ENCODE measurements around the gene FCHSD2.

DNA sequence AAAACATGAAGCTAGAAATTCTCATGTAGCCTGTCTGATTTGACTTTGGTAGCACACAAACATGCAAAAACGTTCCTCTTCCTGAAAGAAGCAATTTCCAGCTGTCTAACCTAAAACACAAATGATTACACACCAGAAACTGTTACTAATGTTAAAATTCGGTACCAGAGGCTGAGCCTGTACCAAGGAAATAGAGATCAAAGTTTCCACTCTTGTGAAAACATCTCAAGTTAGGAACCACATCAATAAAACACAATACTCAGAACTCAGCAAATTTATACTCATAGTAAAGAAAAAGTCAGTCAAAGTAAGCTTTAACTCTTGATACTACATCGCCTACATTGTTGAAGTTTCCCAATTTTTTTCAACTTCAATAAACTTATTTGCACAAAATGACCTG is 107.8 kb downstream of the FCHSD2 start:
- TF ChIP-seq POLR2A (IDR thresholded peaks at IDR 0.05) (no peak), EP300 (IDR thresholded peaks at IDR 0.05) (no peak)
- TF ChIP-seq, protein P1, sequence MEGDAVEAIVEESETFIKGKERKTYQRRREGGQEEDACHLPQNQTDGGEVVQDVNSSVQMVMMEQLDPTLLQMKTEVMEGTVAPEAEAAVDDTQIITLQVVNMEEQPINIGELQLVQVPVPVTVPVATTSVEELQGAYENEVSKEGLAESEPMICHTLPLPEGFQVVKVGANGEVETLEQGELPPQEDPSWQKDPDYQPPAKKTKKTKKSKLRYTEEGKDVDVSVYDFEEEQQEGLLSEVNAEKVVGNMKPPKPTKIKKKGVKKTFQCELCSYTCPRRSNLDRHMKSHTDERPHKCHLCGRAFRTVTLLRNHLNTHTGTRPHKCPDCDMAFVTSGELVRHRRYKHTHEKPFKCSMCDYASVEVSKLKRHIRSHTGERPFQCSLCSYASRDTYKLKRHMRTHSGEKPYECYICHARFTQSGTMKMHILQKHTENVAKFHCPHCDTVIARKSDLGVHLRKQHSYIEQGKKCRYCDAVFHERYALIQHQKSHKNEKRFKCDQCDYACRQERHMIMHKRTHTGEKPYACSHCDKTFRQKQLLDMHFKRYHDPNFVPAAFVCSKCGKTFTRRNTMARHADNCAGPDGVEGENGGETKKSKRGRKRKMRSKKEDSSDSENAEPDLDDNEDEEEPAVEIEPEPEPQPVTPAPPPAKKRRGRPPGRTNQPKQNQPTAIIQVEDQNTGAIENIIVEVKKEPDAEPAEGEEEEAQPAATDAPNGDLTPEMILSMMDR (IDR thresholded peaks at IDR 0.05): no peak
